Muscle layer of colon (tissue), 2 donors: ENCODE data around the gene GFM1.

Source experiments
- H3K27ac ChIP-seq: one replicate; pipeline ENCODE4 v1.7.0; 2013; ENCODE audit warnings: low read depth, mild to moderate bottlenecking, low read length, moderate library complexity
- H3K27me3 ChIP-seq, 2 donors: one replicate each; pipeline ENCODE4 v1.7.0; 2013; ENCODE audit warnings: low read length in 2 of 2, mild to moderate bottlenecking in 2 of 2; ENCODE audit not compliant: insufficient read depth in 2 of 2, control insufficient read depth in 1 of 2
- H3K36me3 ChIP-seq: one replicate; pipeline ENCODE4 v1.7.0; 2013; ENCODE audit warnings: mild to moderate bottlenecking, low read length; ENCODE audit not compliant: insufficient read depth
- H3K4me1 ChIP-seq: one replicate; pipeline ENCODE4 v1.7.0; 2013; ENCODE audit warnings: mild to moderate bottlenecking, low read length; ENCODE audit not compliant: insufficient read depth
- H3K4me3 ChIP-seq, 2 donors: one replicate each; pipeline ENCODE4 v1.7.0; 2013; ENCODE audit warnings: low read length in 2 of 2, low read depth in 1 of 2, mild to moderate bottlenecking in 1 of 2, moderate library complexity in 1 of 2
- H3K9ac ChIP-seq: one replicate; pipeline ENCODE4 v1.7.0; 2013; ENCODE audit warnings: low read length
- H3K9me3 ChIP-seq: one replicate; pipeline ENCODE4 v1.7.0; 2013; ENCODE audit warnings: mild to moderate bottlenecking, low read length
- donor health status: abdominal sarcoma.
- donor health status: Adenocarcinoma of cecum.

Gene GFM1

GRCh38 chr3:158710601-158711000 lies 66.3 kb downstream of the GFM1 start:
- Histone ChIP-seq H3K27ac (no peak overlapping the region), H3K4me1 (no peaks in the 10 kb centered on the region), H3K27me3 (no peaks in the 10 kb centered on the region)

DNA sequence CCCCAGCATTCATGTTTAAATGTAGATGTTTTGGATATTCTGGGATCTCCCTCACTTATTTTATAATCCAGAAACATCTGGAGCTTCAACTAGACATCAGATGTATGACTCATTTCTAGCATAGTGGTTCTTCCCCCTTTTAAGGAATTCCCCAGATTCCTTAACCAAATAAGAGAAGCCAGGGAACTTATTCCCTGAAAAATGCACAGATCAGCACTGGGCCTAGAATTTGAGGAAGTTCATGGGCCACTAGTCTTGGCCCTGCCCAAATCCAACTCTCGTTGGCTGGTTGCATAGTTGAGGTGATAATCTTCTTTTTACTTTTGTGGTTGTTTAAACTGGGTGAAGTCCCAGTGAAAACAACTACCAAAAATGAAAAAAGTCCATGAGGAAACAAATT lies 67.6 kb downstream of the GFM1 start:
- no peaks in the 10 kb centered on the region for H3K27me3 ChIP-seq
- H3K36me3 ChIP-seq: no peaks in the 10 kb centered on the region
- H3K4me1 ChIP-seq: no peaks in the 10 kb centered on the region
- H3K9me3 ChIP-seq: no peaks in the 10 kb centered on the region
- no peak overlapping the region for H3K27ac ChIP-seq
- no peak overlapping the region for H3K9ac ChIP-seq
- no peak overlapping the region for H3K4me3 ChIP-seq

More at GRCh38 chr3:158710601-158711000, 66.3 kb downstream of the GFM1 start:
- H3K9me3 ChIP-seq: no peaks in the 10 kb centered on the region
- no peak overlapping the region for H3K9ac ChIP-seq
- no peaks in the 10 kb centered on the region for H3K36me3 ChIP-seq
- H3K4me3 ChIP-seq: no peak overlapping the region

DNA sequence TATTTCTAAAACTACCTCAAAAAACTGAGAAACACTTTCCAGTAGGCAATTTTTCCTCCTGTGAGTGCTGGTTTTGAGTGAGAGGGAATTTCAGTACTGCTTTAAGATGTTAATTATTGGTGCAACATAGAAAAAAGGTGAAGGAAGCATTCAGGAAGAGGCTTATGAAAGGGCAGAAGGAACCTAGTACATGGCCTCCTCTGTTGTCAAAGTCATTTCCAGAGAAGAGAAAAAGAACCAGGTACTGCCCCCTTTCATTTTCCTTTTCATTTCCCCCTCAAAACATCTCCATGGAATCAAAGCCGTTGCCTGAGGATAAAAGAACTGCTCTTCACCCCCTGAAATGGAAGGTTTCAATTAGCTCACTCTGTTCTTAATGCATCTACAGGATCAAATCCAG lies 68.1 kb downstream of the GFM1 start:
- no peaks in the 10 kb centered on the region for H3K36me3 ChIP-seq
- H3K4me1 ChIP-seq: no peaks in the 10 kb centered on the region
- no peaks in the 10 kb centered on the region for H3K27me3 ChIP-seq
- no peak overlapping the region for H3K27ac ChIP-seq
- H3K4me3 ChIP-seq: no peak overlapping the region
- H3K9me3 ChIP-seq: no peaks in the 10 kb centered on the region
- no peak overlapping the region for H3K9ac ChIP-seq

DNA sequence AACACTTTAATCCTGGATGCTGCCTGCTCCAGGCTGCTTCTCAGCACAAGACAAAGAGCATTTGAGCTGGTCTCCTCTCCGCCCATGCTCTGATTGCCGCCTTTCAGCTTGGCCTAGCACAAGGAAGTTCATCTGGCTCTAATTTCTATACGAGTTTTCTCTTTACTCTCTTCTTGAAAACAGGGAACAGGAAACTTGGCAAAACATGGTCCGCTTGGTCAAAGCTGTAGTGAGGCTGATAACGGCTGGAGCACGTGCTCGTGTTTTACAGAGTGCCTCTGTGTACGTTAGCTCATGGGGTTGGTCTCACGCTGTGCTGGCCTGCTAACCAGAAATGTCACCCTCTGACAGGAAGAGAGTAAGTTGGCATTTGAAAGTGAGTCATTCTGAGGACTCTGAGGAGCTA lies 68.8 kb downstream of the GFM1 start:
- Histone ChIP-seq H3K27me3 (no peaks in the 10 kb centered on the region), H3K4me1 (no peaks in the 10 kb centered on the region), H3K9me3 (no peaks in the 10 kb centered on the region), H3K9ac (no peak overlapping the region), H3K4me3 (no peak overlapping the region), H3K27ac (no peak overlapping the region), H3K36me3 (no peaks in the 10 kb centered on the region)

DNA sequence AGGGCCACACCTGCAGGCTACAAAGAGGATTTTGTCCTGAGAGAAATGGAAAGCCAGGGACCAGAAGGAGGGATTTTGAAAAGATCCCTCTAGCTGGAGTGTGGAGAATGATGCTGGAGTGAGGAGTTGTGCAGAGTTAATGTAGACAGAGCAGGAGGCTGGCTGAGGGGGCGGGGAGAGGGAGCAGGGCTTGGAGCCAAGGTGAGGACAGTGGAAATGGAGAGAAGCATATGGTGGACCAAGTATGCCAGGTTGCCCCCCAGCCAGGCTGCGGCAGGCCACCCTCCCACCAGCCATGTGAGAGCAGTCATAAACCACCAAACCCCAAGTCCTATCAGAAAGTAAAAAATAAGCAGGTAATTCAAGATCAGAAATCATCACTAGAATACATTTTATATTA lies 73.2 kb downstream of the GFM1 start:
- no peak overlapping the region for H3K9ac ChIP-seq
- no peaks in the 10 kb centered on the region for H3K27me3 ChIP-seq
- no peak overlapping the region for H3K4me3 ChIP-seq
- no peaks in the 10 kb centered on the region for H3K4me1 ChIP-seq
- H3K36me3 ChIP-seq: no peaks in the 10 kb centered on the region
- H3K9me3 ChIP-seq: no peaks in the 10 kb centered on the region
- no peak overlapping the region for H3K27ac ChIP-seq

- Histone ChIP-seq H3K27ac (no peak overlapping the region), H3K4me3 (no peak overlapping the region), H3K4me1 (peaks cover 9% of the 10 kb centered on the region), H3K9ac (no peak overlapping the region), H3K27me3 (no peaks in the 10 kb centered on the region), H3K9me3 (no peaks in the 10 kb centered on the region), H3K36me3 (no peaks in the 10 kb centered on the region)
Measured at GRCh38 chr3:158718490-158719170, 74.3 kb downstream of the GFM1 start.

DNA sequence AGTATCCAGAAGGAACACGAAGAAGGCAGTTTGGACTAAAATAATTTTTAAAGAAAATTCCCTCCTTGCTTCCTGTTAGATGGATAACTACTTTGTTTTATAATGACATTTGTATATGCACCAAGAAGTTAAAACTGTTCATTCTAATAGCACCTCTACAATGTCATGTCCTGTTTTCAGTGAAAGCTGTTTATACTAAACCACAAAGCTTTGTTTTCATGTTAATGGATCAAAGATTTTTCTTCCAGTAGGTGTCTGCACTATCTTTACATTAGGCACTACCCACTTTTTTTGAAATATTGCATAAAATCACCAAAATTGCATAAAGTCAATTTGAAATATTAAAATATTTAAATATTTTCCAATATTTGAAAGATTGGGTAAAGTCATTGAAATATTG lies 77.8 kb downstream of the GFM1 start:
- H3K27ac ChIP-seq: no peak overlapping the region
- H3K9me3 ChIP-seq: no peaks in the 10 kb centered on the region
- peaks cover 35% of the 10 kb centered on the region for H3K4me1 ChIP-seq

DNA sequence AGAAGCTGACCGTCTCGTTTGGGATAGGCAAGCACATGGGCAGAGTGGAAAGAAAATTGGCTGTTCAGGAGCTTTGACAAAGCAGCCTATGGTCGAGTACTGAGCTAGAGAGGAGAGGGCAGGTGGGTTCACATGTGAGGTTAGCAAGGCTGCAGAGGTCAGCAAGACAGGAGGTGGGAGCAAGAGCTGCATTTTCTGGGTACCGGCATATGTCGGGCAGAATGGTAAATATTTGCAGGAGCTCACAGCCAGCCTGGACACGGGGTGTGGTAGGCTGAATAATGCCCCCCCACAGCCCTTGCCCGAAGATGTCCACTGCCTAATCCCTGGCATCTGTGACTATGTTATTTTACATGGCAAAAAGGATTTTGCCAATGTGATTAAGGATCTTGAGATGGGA lies 79.7 kb downstream of the GFM1 start:
- H3K36me3 ChIP-seq: no peaks in the 10 kb centered on the region
- H3K9ac ChIP-seq: no peak overlapping the region
- peaks cover 40% of the 10 kb centered on the region for H3K4me1 ChIP-seq
- H3K4me3 ChIP-seq: no peak overlapping the region
- H3K27me3 ChIP-seq: no peaks in the 10 kb centered on the region
- H3K9me3 ChIP-seq: no peaks in the 10 kb centered on the region
- H3K27ac ChIP-seq: no peak overlapping the region

More for the DNA sequence above, 77.8 kb downstream of the GFM1 start:
- Histone ChIP-seq H3K4me3 (no peak overlapping the region), H3K9ac (no peak overlapping the region), H3K27me3 (no peaks in the 10 kb centered on the region), H3K36me3 (no peaks in the 10 kb centered on the region)

DNA sequence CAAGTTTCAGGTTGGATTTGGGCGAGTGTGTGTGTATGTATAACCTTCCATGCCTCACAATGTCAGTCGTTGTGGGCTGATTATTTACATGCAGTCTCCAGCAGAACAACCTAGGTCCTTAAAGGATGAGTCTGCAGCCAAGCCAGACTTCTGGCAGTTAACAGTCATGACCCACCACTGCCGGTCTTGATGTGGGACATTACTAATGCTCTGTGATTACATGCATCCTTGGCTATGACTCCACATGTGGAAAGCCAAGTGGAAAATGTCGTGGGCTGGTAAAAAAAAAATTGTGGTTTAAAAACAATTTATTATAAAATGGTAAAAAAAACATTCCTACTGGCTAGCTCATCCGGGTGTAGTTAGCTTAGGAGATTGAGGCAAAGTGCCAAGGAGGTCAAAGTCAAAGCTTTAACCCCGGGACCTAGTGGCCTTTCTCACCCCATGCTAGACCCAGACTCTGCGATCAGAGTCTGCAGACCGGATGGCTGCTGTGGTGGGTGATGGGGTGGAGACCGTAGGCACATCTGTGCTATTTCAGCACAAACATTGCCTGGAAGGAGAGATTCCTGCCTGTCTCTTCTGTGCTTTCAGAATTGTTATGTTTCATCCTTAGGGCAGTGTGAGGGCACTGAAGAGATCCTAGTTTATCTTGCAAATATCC lies 81.2 kb downstream of the GFM1 start:
- H3K9me3 ChIP-seq: no peaks in the 10 kb centered on the region
- no peak overlapping the region for H3K4me3 ChIP-seq
- H3K27me3 ChIP-seq: no peaks in the 10 kb centered on the region
- H3K27ac ChIP-seq: no peak overlapping the region
- no peak overlapping the region for H3K9ac ChIP-seq
- H3K36me3 ChIP-seq: no peaks in the 10 kb centered on the region
- H3K4me1 ChIP-seq: peaks cover 40% of the 10 kb centered on the region

GRCh38 chr3:158727206-158728060 lies 83.1 kb downstream of the GFM1 start:
- H3K9ac ChIP-seq: no peak overlapping the region
- peak overlapping the region in 1 of 2 donors; percentile 9 for H3K4me3 ChIP-seq
- no peaks in the 10 kb centered on the region for H3K36me3 ChIP-seq
- no peaks in the 10 kb centered on the region for H3K9me3 ChIP-seq
- H3K4me1 ChIP-seq: peaks cover 50% of the 10 kb centered on the region
- H3K27me3 ChIP-seq: no peaks in the 10 kb centered on the region
- peak overlapping the region; percentile 16 for H3K27ac ChIP-seq

GRCh38 chr3:158728061-158728377 lies 83.7 kb downstream of the GFM1 start:
- no peaks in the 10 kb centered on the region for H3K36me3 ChIP-seq
- no peak overlapping the region for H3K27ac ChIP-seq
- peaks cover 51% of the 10 kb centered on the region for H3K4me1 ChIP-seq
- H3K27me3 ChIP-seq: no peaks in the 10 kb centered on the region
- H3K9ac ChIP-seq: no peak overlapping the region
- no peaks in the 10 kb centered on the region for H3K9me3 ChIP-seq
- peak overlapping the region in 1 of 2 donors; percentile 9 for H3K4me3 ChIP-seq
